SIG-M5 treated with dmso at 0.1 percent for 504 hours (cell line): Measurements from ENCODE around the gene APBA1.
"Not testable (repeated sequence)": the region's sequence is repeated elsewhere in the genome, so short reads cannot be mapped to it uniquely, and the experiment has no call there.

Source experiments
- DNase-seq: peaks from one replicate; lab custom pipeline; 2025; ENCODE audit not compliant: unreplicated experiment; lab: John Stamatoyannopoulos, UW

The APBA1 gene

GRCh38 chr9:69452110-69452782, 219.9 kb downstream of the APBA1 start:
- DNase-seq, result no peak

- DNase-seq, result no peak
These were observed 225.7 kb downstream of the APBA1 start for GRCh38 chr9:69446496-69446895.

- no peak for DNase-seq
These were observed 226.9 kb downstream of the APBA1 start for GRCh38 chr9:69445251-69445650.

GRCh38 chr9:69444791-69445190, 227.4 kb downstream of the APBA1 start:
- DNase-seq, result no peak

- no peak for DNase-seq
These were observed 228.2 kb downstream of the APBA1 start for GRCh38 chr9:69444021-69444420.

GRCh38 chr9:69443178-69443577, 229.0 kb downstream of the APBA1 start:
- no peak for DNase-seq

- no peak for DNase-seq
These were observed 229.7 kb downstream of the APBA1 start for GRCh38 chr9:69442486-69442885.

- DNase-seq, result not testable (repeated sequence)
These were observed 231.8 kb downstream of the APBA1 start for GRCh38 chr9:69440254-69440955.

GRCh38 chr9:69439654-69440053, 232.5 kb downstream of the APBA1 start:
- not testable (repeated sequence) for DNase-seq

GRCh38 chr9:69433968-69434367, 238.2 kb downstream of the APBA1 start:
- no peak for DNase-seq

- no peak for DNase-seq
These were observed 238.8 kb downstream of the APBA1 start for GRCh38 chr9:69433392-69433791.

- no peak for DNase-seq
These were observed 239.5 kb downstream of the APBA1 start for GRCh38 chr9:69432623-69433022.

GRCh38 chr9:69431777-69432176, 240.4 kb downstream of the APBA1 start:
- no peak for DNase-seq

GRCh38 chr9:69431203-69431602, 241.0 kb downstream of the APBA1 start:
- DNase-seq, result no peak

GRCh38 chr9:69430206-69430605, 242.0 kb downstream of the APBA1 start:
- DNase-seq, result no peak

GRCh38 chr9:69429281-69429680, 242.9 kb downstream of the APBA1 start:
- no peak for DNase-seq

GRCh38 chr9:69428017-69428785, 244.0 kb downstream of the APBA1 start:
- no peak for DNase-seq

GRCh38 chr9:69427286-69427685, 244.9 kb downstream of the APBA1 start:
- DNase-seq, result no peak

GRCh38 chr9:69425136-69425801, 246.9 kb downstream of the APBA1 start:
- DNase-seq, result no peak

GRCh38 chr9:69421908-69422801, 250.0 kb downstream of the APBA1 start:
- peak; percentile 41 for DNase-seq
